Measurements from ENCODE around the gene BTNL8. TPM values are rescaled to one million over a fixed set of nuclear protein-coding genes. Genes with fewer than 3 reads are reported as not detected.

Gene BTNL8
- total RNA-seq = not detected
- not detected for polyA plus RNA-seq (2013, experiment 1 of 2)
- polyA plus RNA-seq (2013, experiment 2 of 2) = not detected
- long read RNA-seq, experiment 1 = 0 reads
- long read RNA-seq, experiment 2 = 0 reads
- long read RNA-seq, experiment 3 = 0 reads
- long read RNA-seq, experiment 4 = 0 reads

DNA sequence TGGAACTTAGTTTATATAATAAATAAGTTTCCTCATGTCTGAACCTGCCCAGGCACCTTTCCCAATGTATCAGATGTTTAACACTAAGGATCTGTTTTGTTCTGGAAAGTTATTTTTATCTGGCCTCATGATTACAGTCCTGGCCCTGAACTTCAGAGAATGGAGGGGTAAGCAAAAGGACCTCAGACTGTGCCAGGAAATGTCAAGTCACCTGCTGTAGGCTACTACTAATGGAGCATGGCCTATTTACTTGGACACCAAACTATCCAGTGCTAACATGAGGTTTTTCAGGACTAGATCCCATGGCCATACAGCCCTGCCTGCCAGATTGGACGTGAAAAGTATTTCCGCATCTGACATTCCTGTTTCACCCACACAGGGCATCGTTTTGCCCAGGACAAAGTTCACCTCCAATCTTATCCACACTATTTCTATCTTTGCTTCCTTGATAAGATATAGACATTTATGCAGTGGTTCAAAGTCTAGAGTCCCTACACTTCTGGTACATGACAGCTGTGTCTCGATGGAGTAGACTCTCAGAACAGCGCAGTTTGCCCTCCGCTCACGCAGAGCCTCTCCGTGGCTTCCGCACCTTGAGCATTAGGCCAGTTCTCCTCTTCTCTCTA lies at the start of gene BTNL8:
TSS of gene BTNL8 (plus strand) at position 539 of the 626 bp plus-strand sequence. CDS start 152 bp downstream, outside the sequence.
- Mint-ChIP-seq H3K27ac (no peak within 1 kb of the TSS), H3K36me3 (ENCODE audit: low read depth) (no peaks in the 10 kb centered on the region), H3K9me3 (peaks cover 16% of the 10 kb centered on the region), H3K27me3 (ENCODE audit: insufficient read depth) (peaks cover 14% of the 10 kb centered on the region), H3K4me1 (no peaks in the 10 kb centered on the region), H3K4me3 (no peak within 1 kb of the TSS)
- Histone ChIP-seq H3K9me3 (ENCODE audit: control insufficient read depth, low read length) (peaks cover 23% of the 10 kb centered on the region), H3K4me1 (ENCODE audit: control insufficient read depth, insufficient read depth, low read length) (no peaks in the 10 kb centered on the region), H3K36me3 (ENCODE audit: control insufficient read depth, insufficient read depth, low read length) (no peaks in the 10 kb centered on the region), H3K9ac (ENCODE audit: extremely low read depth, low read length, poor library complexity, severe bottlenecking) (no peak within 1 kb of the TSS), H3K27me3 (ENCODE audit: control insufficient read depth, insufficient read depth, low read length, poor library complexity, severe bottlenecking) (no peaks in the 10 kb centered on the region), H3K27ac (ENCODE audit: low read depth, low read length) (no peak within 1 kb of the TSS), H3K4me3 (ENCODE audit: low read length) (no peak within 1 kb of the TSS)
- TF ChIP-seq CTCF (conservative IDR thresholded peaks at IDR 0.05) = no peak
- 85 to 88% methylated on average over 9 of the region's 9 CpGs for WGBS, 2 experiments (ENCODE audit: insufficient coverage in 1 of 2, insufficient read length in 1 of 2)
- no peak for DNase-seq

DNA sequence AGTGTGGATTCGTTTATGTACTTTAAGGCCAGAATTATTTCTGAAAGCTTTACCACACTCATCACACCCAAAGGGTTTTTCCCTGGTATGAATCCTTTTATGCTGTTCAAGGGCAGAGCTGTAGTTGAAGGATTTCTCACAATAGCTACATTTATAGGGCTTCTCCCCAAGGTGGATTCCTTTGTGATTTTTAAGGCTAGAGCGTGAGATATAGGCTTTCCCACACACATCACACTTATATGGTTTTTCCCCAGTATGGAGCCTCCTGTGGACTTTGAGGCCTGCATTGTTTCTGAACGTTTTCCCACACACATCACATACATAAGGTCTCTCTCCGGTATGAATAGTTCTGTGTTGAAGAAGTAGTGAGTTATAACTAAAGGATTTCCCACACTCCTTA lies 49.1 kb upstream of the BTNL8 start:
- H3K9me3 ChIP-seq (ENCODE audit: control insufficient read depth, low read length) = peaks cover 77% of the 10 kb centered on the region
- Mint-ChIP-seq H3K36me3 (ENCODE audit: low read depth) (peaks cover 95% of the 10 kb centered on the region), H3K27me3 (ENCODE audit: insufficient read depth) (peaks cover 2% of the 10 kb centered on the region), H3K27ac (no peak overlapping the region), H3K4me3 (no peak overlapping the region), H3K4me1 (no peaks in the 10 kb centered on the region), H3K9me3 (peaks cover 98% of the 10 kb centered on the region)
- H3K36me3 ChIP-seq (ENCODE audit: control insufficient read depth, insufficient read depth, low read length) = peaks cover 78% of the 10 kb centered on the region
- TF ChIP-seq CTCF (conservative IDR thresholded peaks at IDR 0.05) = no peak
- H3K27me3 ChIP-seq (ENCODE audit: control insufficient read depth, insufficient read depth, low read length, poor library complexity, severe bottlenecking) = no peaks in the 10 kb centered on the region
- H3K9ac ChIP-seq (ENCODE audit: extremely low read depth, low read length, poor library complexity, severe bottlenecking) = no peak overlapping the region
- no peak for DNase-seq
- H3K4me1 ChIP-seq (ENCODE audit: control insufficient read depth, insufficient read depth, low read length) = no peaks in the 10 kb centered on the region
- WGBS, 2 experiments (ENCODE audit: insufficient coverage in 1 of 2, insufficient read length in 1 of 2) = 99% methylated on average over 3 of the region's 4 CpGs; no CpG with 5 or more reads in 1 of the 2 experiments
- peak overlapping the region; percentile 59 for H3K4me3 ChIP-seq (ENCODE audit: low read length)
- no peak overlapping the region for H3K27ac ChIP-seq (ENCODE audit: low read depth, low read length)

DNA sequence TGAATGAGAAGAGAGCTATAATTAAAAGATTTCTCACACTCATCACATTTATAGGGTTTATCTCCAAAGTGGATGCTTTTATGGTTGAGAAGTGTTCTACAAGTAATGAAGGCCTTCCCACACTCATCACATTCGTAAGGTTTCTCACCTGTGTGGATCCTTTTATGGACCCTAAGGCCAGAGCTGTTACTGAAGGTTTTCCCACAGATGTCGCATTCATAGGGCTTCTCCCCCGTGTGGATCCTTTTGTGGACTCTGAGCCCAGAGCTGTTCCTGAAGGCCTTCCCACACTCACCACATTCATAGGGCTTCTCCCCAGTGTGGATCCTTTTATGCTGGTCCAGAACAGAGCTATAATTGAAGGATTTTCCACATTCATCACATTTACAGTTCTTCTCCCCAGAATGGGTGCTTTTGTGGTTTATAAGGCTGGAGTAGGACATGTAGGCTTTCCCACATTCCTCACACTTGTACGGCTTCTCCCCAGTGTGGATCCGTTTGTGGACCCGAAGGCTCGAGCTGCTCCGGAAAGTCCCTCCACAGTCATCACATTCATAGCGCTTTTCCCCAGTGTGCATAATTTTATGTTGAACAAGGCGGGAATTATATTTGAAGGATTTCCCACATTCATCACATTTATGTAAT lies 48.4 kb upstream of the BTNL8 start:
- no peak for DNase-seq
- Mint-ChIP-seq H3K4me1 (no peaks in the 10 kb centered on the region), H3K4me3 (no peak overlapping the region), H3K9me3 (peaks cover 98% of the 10 kb centered on the region), H3K27me3 (ENCODE audit: insufficient read depth) (peaks cover under 1% of the 10 kb centered on the region), H3K27ac (no peak overlapping the region), H3K36me3 (ENCODE audit: low read depth) (peaks cover 99% of the 10 kb centered on the region)
- Histone ChIP-seq H3K4me1 (ENCODE audit: control insufficient read depth, insufficient read depth, low read length) (no peaks in the 10 kb centered on the region), H3K4me3 (ENCODE audit: low read length) (peak overlapping the region; percentile 59), H3K9ac (ENCODE audit: extremely low read depth, low read length, poor library complexity, severe bottlenecking) (no peak overlapping the region), H3K27me3 (ENCODE audit: control insufficient read depth, insufficient read depth, low read length, poor library complexity, severe bottlenecking) (no peaks in the 10 kb centered on the region), H3K27ac (ENCODE audit: low read depth, low read length) (no peak overlapping the region), H3K36me3 (ENCODE audit: control insufficient read depth, insufficient read depth, low read length) (peaks cover 84% of the 10 kb centered on the region), H3K9me3 (ENCODE audit: control insufficient read depth, low read length) (peaks cover 74% of the 10 kb centered on the region)
- WGBS, 2 experiments (ENCODE audit: insufficient coverage in 1 of 2, insufficient read length in 1 of 2) = 95 to 97% methylated on average over 8 to 10 of the region's 10 CpGs
- no peak for TF ChIP-seq CTCF (conservative IDR thresholded peaks at IDR 0.05)
